ENCODE results near the gene RNF130.

DNA sequence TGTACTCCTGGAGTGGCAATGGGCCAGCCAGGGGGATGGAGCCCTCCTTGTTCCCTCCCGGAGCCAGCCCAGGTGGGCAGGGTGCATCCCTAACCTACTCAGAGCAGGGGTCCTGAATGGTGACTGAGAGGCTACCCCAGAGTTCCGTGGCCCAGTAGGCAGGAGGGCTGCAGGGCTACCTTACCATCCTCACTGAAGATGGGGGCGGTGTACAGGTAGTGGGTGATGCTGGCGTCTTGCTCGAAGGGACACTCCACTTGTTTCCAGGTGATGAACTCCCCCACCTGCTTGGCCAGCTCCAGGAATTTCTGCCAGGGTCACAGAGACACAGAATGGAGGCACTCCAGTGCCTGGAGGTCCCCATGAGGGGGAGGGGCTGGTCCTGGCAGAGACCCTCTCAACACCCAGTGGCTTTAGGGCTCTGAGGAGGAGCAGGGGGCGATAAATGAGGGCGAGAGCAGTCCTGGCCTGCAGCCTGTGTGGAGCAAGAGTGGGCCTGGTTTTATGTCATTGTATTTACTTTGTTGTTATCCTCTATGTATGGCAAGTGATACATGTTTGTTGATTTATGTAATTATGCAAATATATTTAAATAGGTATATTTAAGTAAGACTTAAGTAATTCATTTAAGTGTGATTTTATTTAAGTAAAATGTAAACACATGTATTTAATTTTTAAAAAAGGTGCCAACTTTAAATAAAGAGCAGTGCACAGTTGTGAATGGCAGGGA is 39.9 kb upstream of the RNF130 start:
- TF ChIP-seq, protein P1, sequence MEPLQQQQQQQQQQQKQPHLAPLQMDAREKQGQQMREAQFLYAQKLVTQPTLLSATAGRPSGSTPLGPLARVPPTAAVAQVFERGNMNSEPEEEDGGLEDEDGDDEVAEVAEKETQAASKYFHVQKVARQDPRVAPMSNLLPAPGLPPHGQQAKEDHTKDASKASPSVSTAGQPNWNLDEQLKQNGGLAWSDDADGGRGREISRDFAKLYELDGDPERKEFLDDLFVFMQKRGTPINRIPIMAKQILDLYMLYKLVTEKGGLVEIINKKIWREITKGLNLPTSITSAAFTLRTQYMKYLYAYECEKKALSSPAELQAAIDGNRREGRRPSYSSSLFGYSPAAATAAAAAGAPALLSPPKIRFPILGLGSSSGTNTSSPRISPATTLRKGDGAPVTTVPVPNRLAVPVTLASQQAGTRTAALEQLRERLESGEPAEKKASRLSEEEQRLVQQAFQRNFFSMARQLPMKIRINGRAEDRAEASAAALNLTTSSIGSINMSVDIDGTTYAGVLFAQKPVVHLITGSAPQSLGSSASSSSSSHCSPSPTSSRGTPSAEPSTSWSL (CRISPR knock-in tag; IDR thresholded peaks at IDR 0.05; ENCODE audit: borderline replicate concordance), result no peak
- TF ChIP-seq RBM15 (IDR thresholded peaks at IDR 0.05; ENCODE audit: insufficient read depth, low read length), result no peak
- TF ChIP-seq GABPA (tag; conservative IDR thresholded peaks at IDR 0.05; ENCODE audit: low read depth), result no peak
- TF ChIP-seq HDAC2 (IDR thresholded peaks at IDR 0.05), result no peak
- TF ChIP-seq CHD1 (IDR thresholded peaks at IDR 0.05; ENCODE audit: low read length), result no peak
- TF ChIP-seq, protein P2, sequence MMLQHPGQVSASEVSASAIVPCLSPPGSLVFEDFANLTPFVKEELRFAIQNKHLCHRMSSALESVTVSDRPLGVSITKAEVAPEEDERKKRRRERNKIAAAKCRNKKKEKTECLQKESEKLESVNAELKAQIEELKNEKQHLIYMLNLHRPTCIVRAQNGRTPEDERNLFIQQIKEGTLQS (IDR thresholded peaks at IDR 0.05), result no peak
- TF ChIP-seq, protein P2 (CRISPR knock-in tag; conservative IDR thresholded peaks at IDR 0.05), result no peak
- TF ChIP-seq SMC3 (conservative IDR thresholded peaks at IDR 0.05; ENCODE audit: insufficient read depth, low read depth, low read length), result no peak
- no peak for TF ChIP-seq NFXL1 (CRISPR knock-in tag; IDR thresholded peaks at IDR 0.05)
- TF ChIP-seq, protein P3, sequence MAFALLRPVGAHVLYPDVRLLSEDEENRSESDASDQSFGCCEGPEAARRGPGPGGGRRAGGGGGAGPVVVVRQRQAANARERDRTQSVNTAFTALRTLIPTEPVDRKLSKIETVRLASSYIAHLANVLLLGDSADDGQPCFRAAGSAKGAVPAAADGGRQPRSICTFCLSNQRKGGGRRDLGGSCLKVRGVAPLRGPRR (CRISPR knock-in tag; IDR thresholded peaks at IDR 0.05), result no peak
